Rectal smooth muscle tissue (tissue), 1 donor: ENCODE data around the gene WDR45B.

Experiments
- H3K27ac ChIP-seq: one replicate; pipeline ENCODE4 v1.7.0; 2013; ENCODE audit warnings: low read depth, low read length, inconsistent platforms
- H3K27me3 ChIP-seq: one replicate; pipeline ENCODE4 v1.7.0; 2013; ENCODE audit warnings: low read length; ENCODE audit not compliant: control insufficient read depth, insufficient read depth
- H3K36me3 ChIP-seq: one replicate; pipeline ENCODE4 v1.7.0; 2013; ENCODE audit warnings: low read length; ENCODE audit not compliant: control insufficient read depth, insufficient read depth
- H3K4me1 ChIP-seq: one replicate; pipeline ENCODE4 v1.7.0; 2013; ENCODE audit warnings: low read length; ENCODE audit not compliant: control insufficient read depth, insufficient read depth
- H3K4me3 ChIP-seq: one replicate; pipeline ENCODE4 v1.7.0; 2013; ENCODE audit warnings: low read length
- H3K9ac ChIP-seq: one replicate; pipeline ENCODE4 v1.7.0; 2013; ENCODE audit warnings: low read length

The WDR45B gene

GRCh38 chr17:82670661-82671450 is 22.6 kb upstream of the WDR45B start:
- Histone ChIP-seq H3K9ac (no peak overlapping the region), H3K36me3 (no peaks in the 10 kb centered on the region), H3K4me3 (no peak overlapping the region), H3K4me1 (peaks cover 2% of the 10 kb centered on the region), H3K27ac (no peak overlapping the region), H3K27me3 (no peaks in the 10 kb centered on the region)

GRCh38 chr17:82668631-82669099 is 20.4 kb upstream of the WDR45B start:
- Histone ChIP-seq H3K9ac (no peak overlapping the region), H3K4me3 (no peak overlapping the region), H3K36me3 (no peaks in the 10 kb centered on the region)

GRCh38 chr17:82668024-82668630 is 19.9 kb upstream of the WDR45B start:
- Histone ChIP-seq H3K27me3 (no peaks in the 10 kb centered on the region), H3K27ac (no peak overlapping the region), H3K9ac (no peak overlapping the region), H3K36me3 (no peaks in the 10 kb centered on the region), H3K4me3 (no peak overlapping the region), H3K4me1 (peaks cover 2% of the 10 kb centered on the region)

More at GRCh38 chr17:82668631-82669099, 20.4 kb upstream of the WDR45B start:
- H3K4me1 ChIP-seq: peaks cover 2% of the 10 kb centered on the region
- no peak overlapping the region for H3K27ac ChIP-seq
- H3K27me3 ChIP-seq: no peaks in the 10 kb centered on the region

- Histone ChIP-seq H3K27me3 (no peaks in the 10 kb centered on the region), H3K9ac (no peak overlapping the region), H3K4me3 (no peak overlapping the region), H3K4me1 (peaks cover 2% of the 10 kb centered on the region), H3K27ac (no peak overlapping the region), H3K36me3 (no peaks in the 10 kb centered on the region)
Observed at GRCh38 chr17:82667668-82668000, 19.4 kb upstream of the WDR45B start.

- peaks cover 4% of the 10 kb centered on the region for H3K36me3 ChIP-seq
- H3K9ac ChIP-seq: no peak overlapping the region
- peaks cover 2% of the 10 kb centered on the region for H3K4me1 ChIP-seq
- no peak overlapping the region for H3K27ac ChIP-seq
- H3K27me3 ChIP-seq: no peaks in the 10 kb centered on the region
- no peak overlapping the region for H3K4me3 ChIP-seq
Observed at GRCh38 chr17:82666931-82667667, 18.9 kb upstream of the WDR45B start.

- Histone ChIP-seq H3K36me3 (peaks cover 4% of the 10 kb centered on the region), H3K9ac (no peak overlapping the region), H3K4me1 (peaks cover 2% of the 10 kb centered on the region), H3K27ac (no peak overlapping the region), H3K27me3 (no peaks in the 10 kb centered on the region), H3K4me3 (no peak overlapping the region)
Observed at GRCh38 chr17:82665891-82666290, 17.6 kb upstream of the WDR45B start.

GRCh38 chr17:82665217-82665616 is 17.0 kb upstream of the WDR45B start:
- H3K4me3 ChIP-seq: no peak overlapping the region
- no peaks in the 10 kb centered on the region for H3K27me3 ChIP-seq
- peaks cover 2% of the 10 kb centered on the region for H3K4me1 ChIP-seq
- peaks cover 8% of the 10 kb centered on the region for H3K36me3 ChIP-seq
- no peak overlapping the region for H3K27ac ChIP-seq
- H3K9ac ChIP-seq: no peak overlapping the region

GRCh38 chr17:82664701-82665182 is 16.5 kb upstream of the WDR45B start:
- no peak overlapping the region for H3K27ac ChIP-seq
- peaks cover 13% of the 10 kb centered on the region for H3K36me3 ChIP-seq
- peaks cover 2% of the 10 kb centered on the region for H3K4me1 ChIP-seq
- no peak overlapping the region for H3K4me3 ChIP-seq
- no peak overlapping the region for H3K9ac ChIP-seq
- H3K27me3 ChIP-seq: no peaks in the 10 kb centered on the region

GRCh38 chr17:82664276-82664575 is 16.0 kb upstream of the WDR45B start:
- Histone ChIP-seq H3K36me3 (peaks cover 14% of the 10 kb centered on the region), H3K27ac (no peak overlapping the region), H3K4me3 (no peak overlapping the region), H3K9ac (no peak overlapping the region), H3K4me1 (peaks cover 2% of the 10 kb centered on the region), H3K27me3 (no peaks in the 10 kb centered on the region)

GRCh38 chr17:82663381-82664275 is 15.4 kb upstream of the WDR45B start:
- Histone ChIP-seq H3K36me3 (peaks cover 14% of the 10 kb centered on the region), H3K4me3 (no peak overlapping the region), H3K9ac (no peak overlapping the region), H3K27me3 (no peaks in the 10 kb centered on the region), H3K4me1 (no peaks in the 10 kb centered on the region), H3K27ac (no peak overlapping the region)

GRCh38 chr17:82662711-82663261 is 14.5 kb upstream of the WDR45B start:
- Histone ChIP-seq H3K4me3 (no peak overlapping the region), H3K27me3 (no peaks in the 10 kb centered on the region), H3K9ac (no peak overlapping the region), H3K36me3 (peaks cover 14% of the 10 kb centered on the region), H3K4me1 (no peaks in the 10 kb centered on the region), H3K27ac (no peak overlapping the region)
